Activated T-cell treated with anti-CD3 and anti-CD28 coated beads for 1 hour (primary cell): ENCODE data around the gene CDT1.

Experiments
- DNase-seq: peaks from one replicate; pipeline ENCODE4 v3.0.0-alpha.2; 2020; ENCODE audit warnings: low read depth

CDT1 gene

GRCh38 chr16:88856122-88856827 is 52.7 kb downstream of the CDT1 start:
- DNase-seq, result no peak

GRCh38 chr16:88856828-88857727 is 53.5 kb downstream of the CDT1 start, which contains the start of the genes GALNS and TRAPPC2L:
Gene GALNS, minus strand, starts transcription at chr16:88856947. Its CDS starts 70 bp downstream, at chr16:88856877.
Gene TRAPPC2L, plus strand, starts transcription at chr16:88857127. Its CDS starts 24 bp downstream, at chr16:88857151.
- DNase-seq, result peak; percentile 99

GRCh38 chr16:88857728-88858339 is 54.2 kb downstream of the CDT1 start:
- DNase-seq, result peak; percentile 71
